GM10266 (cell line): ENCODE results near the gene YIPF6.
"Not testable (repeated sequence)": the region's sequence is repeated elsewhere in the genome, so short reads cannot be mapped to it uniquely, and the experiment has no call there.

Experiments used
- DNase-seq: peaks from one replicate; pipeline ENCODE4 v3.0.0; 2012; ENCODE audit errors: extremely low spot score
- CTCF ChIP-seq: IDR thresholded peaks from 2 replicates; pipeline ENCODE4 v1.5.1; 2012; ENCODE audit warnings: mild to moderate bottlenecking, low read depth; ENCODE audit not compliant: control insufficient read depth, insufficient read depth; ENCODE audit errors: missing control alignments

The YIPF6 gene

DNA sequence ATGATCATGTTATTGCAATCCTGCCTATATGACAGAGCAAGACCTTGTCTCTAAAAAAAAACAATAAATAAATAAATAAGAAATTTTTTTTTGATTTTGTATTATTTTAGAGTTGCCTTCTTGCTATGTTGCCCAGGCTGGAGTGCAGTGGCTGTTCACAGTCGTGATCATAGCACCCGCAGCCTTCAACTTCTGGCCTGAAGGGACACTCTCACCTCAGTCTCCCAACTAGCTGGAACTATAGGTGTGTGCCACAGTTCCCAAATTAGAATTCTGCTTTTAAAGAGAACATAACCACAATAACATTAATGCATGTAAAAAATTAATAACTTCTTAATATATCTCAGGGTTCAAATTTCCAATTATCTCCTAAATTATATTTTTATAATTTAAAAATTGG, 7.8 kb downstream of the YIPF6 start:
- no peak for DNase-seq
- no peak for TF ChIP-seq CTCF

- no peak for TF ChIP-seq CTCF
- no peak for DNase-seq
Observed at GRCh38 chrX:68508799-68509198, 9.9 kb downstream of the YIPF6 start.

GRCh38 chrX:68511255-68511654, 12.4 kb downstream of the YIPF6 start:
- TF ChIP-seq CTCF, result peak; percentile 73
- no peak for DNase-seq

DNA sequence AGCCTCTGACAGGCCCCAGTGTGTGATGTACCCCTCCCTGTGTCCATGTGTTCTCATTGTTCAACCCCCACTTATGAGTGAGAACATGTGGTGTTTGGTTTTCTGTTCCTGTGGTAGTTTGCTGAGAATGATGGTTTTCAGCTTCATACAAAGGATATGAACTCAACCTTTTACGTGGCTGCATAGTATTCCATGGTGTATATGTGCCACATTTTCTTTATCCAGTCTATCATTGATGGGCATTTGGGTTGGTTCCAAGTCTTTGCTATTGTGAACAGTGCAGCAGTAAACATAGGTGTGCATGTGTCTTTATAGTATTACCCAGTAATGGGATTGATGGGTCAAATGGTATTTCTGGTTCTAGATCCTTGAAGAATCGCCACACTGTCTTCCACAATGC, 25.8 kb downstream of the YIPF6 start:
- DNase-seq, result not testable (repeated sequence)

DNA sequence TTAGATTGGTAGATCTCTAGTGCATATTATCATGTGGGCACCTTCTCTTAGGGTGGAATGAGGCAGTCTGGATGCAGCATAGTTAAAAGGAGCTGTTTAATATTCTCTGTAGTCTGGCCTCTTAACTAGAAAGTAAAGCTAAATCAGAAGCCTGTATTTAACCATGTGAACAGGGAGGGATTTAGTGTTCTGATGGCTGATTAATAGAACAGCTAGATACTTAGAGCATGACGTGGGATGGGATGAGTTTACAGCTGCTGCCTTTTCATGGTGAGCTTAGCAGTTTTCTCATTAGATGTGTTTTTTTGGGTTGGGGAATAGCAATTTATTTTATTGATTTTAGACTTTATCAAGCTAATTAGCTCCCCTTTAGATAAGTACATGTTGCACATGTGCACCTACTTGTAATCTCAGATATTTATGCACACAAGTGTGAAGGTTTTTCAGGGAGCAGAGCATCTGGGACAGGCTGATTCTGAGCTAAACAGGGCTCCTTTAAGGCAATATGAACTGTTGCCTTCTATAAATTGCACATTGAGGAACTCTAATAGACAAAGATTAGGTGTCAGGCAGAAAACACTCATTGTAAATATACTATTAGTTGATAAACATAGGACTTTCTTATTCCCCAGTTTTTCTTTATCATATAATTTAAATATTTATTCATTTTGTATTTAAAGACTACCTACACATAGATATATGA, 34.1 kb downstream of the YIPF6 start:
- no peak for DNase-seq

DNA sequence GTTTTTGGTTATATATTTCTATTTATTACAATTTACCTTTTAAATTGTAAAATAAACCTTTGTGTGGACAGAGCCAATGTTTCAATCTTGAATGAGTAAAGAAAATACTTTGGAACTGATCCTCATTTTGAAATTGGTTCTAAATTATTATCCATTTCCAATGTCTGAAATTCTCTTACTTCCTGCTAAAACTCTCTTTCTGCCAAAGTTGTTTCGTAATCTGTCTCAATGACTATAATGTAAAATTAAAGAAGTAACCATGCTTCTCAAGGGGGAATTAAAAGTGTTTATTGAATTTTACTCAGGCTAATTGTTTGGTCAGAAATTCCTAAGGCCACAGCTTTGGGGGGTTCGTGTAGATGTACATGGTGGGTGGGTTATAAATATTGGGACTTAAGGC, 34.8 kb downstream of the YIPF6 start:
- no peak for DNase-seq

More for the DNA sequence above, 34.1 kb downstream of the YIPF6 start:
- no peak for TF ChIP-seq CTCF

DNA sequence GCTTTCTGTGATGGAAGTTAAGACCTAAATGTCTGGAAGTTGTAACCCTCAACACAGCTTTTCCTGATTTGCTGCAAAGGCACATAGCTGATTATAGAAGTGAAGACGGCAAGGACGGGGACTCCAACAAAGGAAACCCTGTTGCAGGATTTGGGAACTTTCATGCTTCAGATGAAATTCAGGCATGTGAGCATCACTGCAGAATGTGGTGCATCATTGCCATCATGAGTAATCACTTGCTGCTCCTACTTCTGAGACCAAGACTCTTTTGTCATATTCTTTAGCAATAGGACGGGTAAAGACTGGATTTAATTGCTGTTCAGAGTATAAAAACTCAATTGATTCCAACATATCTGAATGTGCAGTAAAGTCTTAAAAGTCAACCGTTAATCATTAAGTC, 35.8 kb downstream of the YIPF6 start:
- DNase-seq, result no peak
- TF ChIP-seq CTCF, result no peak

More for the DNA sequence above, 34.8 kb downstream of the YIPF6 start:
- no peak for TF ChIP-seq CTCF

DNA sequence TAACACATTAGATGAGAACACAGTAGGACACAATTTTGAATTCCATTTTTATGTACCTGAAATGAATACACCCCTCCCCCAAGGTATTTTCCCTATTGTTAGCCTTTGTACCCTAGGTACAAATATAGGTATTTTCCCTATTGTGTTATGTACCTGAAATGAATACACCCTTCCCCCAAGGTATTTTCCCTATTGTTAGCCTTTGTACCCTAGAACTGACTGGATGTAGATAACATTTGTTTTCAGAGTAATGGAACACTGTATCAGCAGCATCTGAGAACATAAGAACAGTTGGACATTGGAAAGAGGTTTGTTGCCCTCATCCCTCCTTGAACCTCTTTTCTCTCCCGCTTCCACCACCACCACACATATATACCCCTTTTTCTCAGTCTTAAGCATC, 37.6 kb downstream of the YIPF6 start:
- no peak for DNase-seq
- TF ChIP-seq CTCF, result no peak
